ACC112 (cell line): ENCODE data around the gene KRTAP5-4.

Experiments used
- H2AFZ ChIP-seq: fragments of 200-600 bp; sonication (generic); one replicate; pipeline ENCODE4 v1.6.0; 2017; ENCODE audit warnings: antibody characterized with exemption, low read length; ENCODE audit not compliant: unreplicated experiment
- H3K27ac ChIP-seq: fragments of 200-600 bp; sonication (generic); 2 replicates; pipeline ENCODE4 v1.5.1; 2014; ENCODE audit warnings: low read depth, mild to moderate bottlenecking, antibody characterized with exemption, low read length, moderate library complexity
- H3K27me3 ChIP-seq: fragments of 200-600 bp; sonication (generic); 2 replicates; pipeline ENCODE4 v1.6.1; 2014; ENCODE audit warnings: mild to moderate bottlenecking, antibody characterized with exemption, low read length, moderate library complexity, mixed read lengths; ENCODE audit not compliant: insufficient read depth
- H3K36me3 ChIP-seq: fragments of 200-600 bp; sonication (generic); 2 replicates; pipeline ENCODE4 v1.6.1; 2016; ENCODE audit warnings: mild to moderate bottlenecking, antibody characterized with exemption, low read length, moderate library complexity, mixed read lengths; ENCODE audit not compliant: insufficient read depth
- H3K4me1 ChIP-seq: fragments of 200-600 bp; sonication (generic); one replicate; pipeline ENCODE4 v1.6.1; 2016; ENCODE audit warnings: low read length, mixed read lengths; ENCODE audit not compliant: insufficient read depth, unreplicated experiment, control insufficient read depth
- H3K4me3 ChIP-seq: fragments of 200-600 bp; sonication (generic); 2 replicates; pipeline ENCODE4 v1.5.1; 2014; ENCODE audit warnings: mild to moderate bottlenecking, low read depth, low read length
- H3K79me2 ChIP-seq: fragments of 200-600 bp; sonication (generic); one replicate; pipeline ENCODE4 v1.6.0; 2016; ENCODE audit warnings: low read length; ENCODE audit not compliant: control insufficient read depth, unreplicated experiment, insufficient read depth

Gene KRTAP5-4

GRCh38 chr11:1644601-1645356, 22.8 kb upstream of the KRTAP5-4 start:
- no peaks in the 10 kb centered on the region for H3K4me1 ChIP-seq
- H2AFZ ChIP-seq = no peak overlapping the region
- peaks cover 6% of the 10 kb centered on the region; the same call in 1 of the 2 replicates for H3K27me3 ChIP-seq
- H3K36me3 ChIP-seq = no peaks in the 10 kb centered on the region
- no peak overlapping the region for H3K4me3 ChIP-seq
- H3K27ac ChIP-seq = no peak overlapping the region
- H3K79me2 ChIP-seq = no peaks in the 10 kb centered on the region

GRCh38 chr11:1643146-1643690, 21.3 kb upstream of the KRTAP5-4 start:
- Histone ChIP-seq H2AFZ (no peak overlapping the region), H3K27ac (no peak overlapping the region), H3K36me3 (no peaks in the 10 kb centered on the region), H3K4me1 (no peaks in the 10 kb centered on the region), H3K4me3 (no peak overlapping the region), H3K27me3 (peaks cover 17% of the 10 kb centered on the region; the same call in 1 of the 2 replicates), H3K79me2 (no peaks in the 10 kb centered on the region)

DNA sequence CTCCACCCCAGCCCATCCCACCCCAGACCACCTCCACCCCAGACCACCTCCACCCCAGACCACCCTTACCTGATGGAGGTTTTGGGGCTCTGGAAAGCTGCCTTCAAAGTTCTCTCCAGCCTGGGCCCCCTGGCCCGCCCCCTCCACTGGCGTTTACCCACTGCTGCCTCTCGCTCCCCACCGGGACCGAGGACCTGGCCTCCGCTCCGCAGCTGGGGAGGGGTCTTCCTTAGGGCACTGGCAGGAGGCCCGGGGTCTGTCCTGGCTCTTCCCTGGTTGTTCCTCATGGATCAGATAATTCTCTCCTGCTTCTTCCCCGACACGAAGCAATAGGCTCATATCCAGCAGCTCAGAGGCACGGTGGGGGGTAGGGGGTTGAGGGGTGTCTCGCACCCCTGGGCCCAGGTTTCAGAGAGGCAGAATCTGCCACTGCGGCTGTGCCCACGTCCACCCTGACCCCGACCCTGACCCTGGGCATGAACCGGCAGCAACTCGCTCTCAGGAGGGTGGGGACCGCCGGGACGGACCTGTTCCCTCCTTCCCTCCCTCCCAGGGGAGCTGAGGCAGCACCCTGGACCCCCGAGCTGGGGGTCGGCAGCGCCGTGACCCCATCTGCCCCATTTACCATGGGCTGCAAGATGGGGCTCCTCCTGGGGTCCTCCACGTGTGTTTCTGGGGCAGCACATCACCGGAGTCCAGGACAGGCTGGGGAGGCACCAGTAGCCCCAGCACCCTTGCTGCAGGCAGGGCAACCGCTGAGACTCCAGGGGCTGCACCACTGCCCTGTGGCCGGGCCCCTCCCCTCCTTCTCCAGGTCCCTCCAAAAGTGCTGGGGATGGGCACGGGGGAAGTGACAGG, 20.6 kb upstream of the KRTAP5-4 start:
- Histone ChIP-seq H2AFZ (no peak overlapping the region), H3K36me3 (no peaks in the 10 kb centered on the region), H3K27me3 (peaks cover 20% of the 10 kb centered on the region; the same call in 1 of the 2 replicates), H3K4me1 (no peaks in the 10 kb centered on the region), H3K4me3 (no peak overlapping the region), H3K27ac (no peak overlapping the region), H3K79me2 (no peaks in the 10 kb centered on the region)

DNA sequence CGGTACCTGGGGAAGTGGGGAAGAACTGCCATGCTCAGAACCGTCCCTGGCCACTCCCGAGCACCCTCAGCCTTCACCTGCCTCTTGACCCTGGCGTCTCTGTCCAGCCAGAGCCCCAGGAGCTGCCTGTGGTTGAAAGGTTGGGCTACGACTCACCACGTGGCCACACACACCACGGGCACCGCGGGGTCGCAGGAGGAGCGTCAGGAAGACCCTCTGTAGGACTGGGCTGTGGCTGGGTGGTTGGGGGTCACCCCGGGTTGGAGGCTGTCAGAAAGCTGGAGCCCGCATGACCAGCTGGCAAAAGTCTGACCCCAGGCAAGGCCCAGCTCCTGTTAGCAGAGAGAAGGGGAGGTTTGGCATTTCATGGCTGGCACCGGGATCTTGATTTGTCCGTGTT, 19.2 kb upstream of the KRTAP5-4 start:
- Histone ChIP-seq H3K27me3 (peaks cover 28% of the 10 kb centered on the region), H2AFZ (no peak overlapping the region), H3K4me3 (no peak overlapping the region), H3K4me1 (no peaks in the 10 kb centered on the region), H3K27ac (no peak overlapping the region), H3K79me2 (no peaks in the 10 kb centered on the region), H3K36me3 (no peaks in the 10 kb centered on the region)

GRCh38 chr11:1640076-1640946, 18.4 kb upstream of the KRTAP5-4 start:
- no peak overlapping the region for H3K27ac ChIP-seq
- H2AFZ ChIP-seq = no peak overlapping the region
- no peak overlapping the region for H3K4me3 ChIP-seq
- no peaks in the 10 kb centered on the region for H3K36me3 ChIP-seq
- no peaks in the 10 kb centered on the region for H3K4me1 ChIP-seq
- H3K27me3 ChIP-seq = peaks cover 36% of the 10 kb centered on the region
- no peaks in the 10 kb centered on the region for H3K79me2 ChIP-seq

- H3K79me2 ChIP-seq = no peaks in the 10 kb centered on the region
- H3K36me3 ChIP-seq = no peaks in the 10 kb centered on the region
- no peak overlapping the region for H2AFZ ChIP-seq
- no peak overlapping the region for H3K27ac ChIP-seq
- peaks cover 35% of the 10 kb centered on the region for H3K27me3 ChIP-seq
- no peaks in the 10 kb centered on the region for H3K4me1 ChIP-seq
- no peak overlapping the region for H3K4me3 ChIP-seq
Measured at GRCh38 chr11:1639666-1640065, 17.7 kb upstream of the KRTAP5-4 start.

DNA sequence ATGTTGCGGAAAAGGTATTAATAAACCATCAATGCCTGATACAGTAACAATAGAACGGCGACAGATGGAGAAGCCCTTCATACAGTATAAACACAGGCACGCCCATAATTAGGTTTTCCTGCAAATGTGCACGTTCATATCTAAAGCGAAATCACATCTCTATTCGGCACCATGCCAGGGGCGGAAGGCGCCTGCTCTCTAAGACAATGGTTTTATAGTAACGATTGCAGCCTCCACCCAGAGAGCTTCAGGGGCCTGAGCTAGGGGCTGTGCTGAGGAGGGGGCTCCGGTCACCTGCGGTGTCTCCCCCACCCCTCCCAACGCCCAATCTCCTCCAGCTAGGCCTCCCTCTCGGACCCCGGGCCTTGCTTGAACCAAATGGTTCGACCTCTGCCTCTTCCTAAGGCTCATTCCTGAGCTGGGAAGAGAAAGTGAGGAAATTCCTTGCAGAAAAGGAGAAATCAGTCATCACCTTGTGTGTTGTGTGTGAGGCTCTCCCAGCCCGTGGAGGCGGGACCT, 17.2 kb upstream of the KRTAP5-4 start:
- H3K27me3 ChIP-seq = peaks cover 39% of the 10 kb centered on the region
- no peaks in the 10 kb centered on the region for H3K4me1 ChIP-seq
- no peak overlapping the region for H3K4me3 ChIP-seq
- H3K79me2 ChIP-seq = no peaks in the 10 kb centered on the region
- no peak overlapping the region for H3K27ac ChIP-seq
- no peaks in the 10 kb centered on the region for H3K36me3 ChIP-seq
- no peak overlapping the region for H2AFZ ChIP-seq

GRCh38 chr11:1638344-1638743, 16.4 kb upstream of the KRTAP5-4 start:
- Histone ChIP-seq H3K4me3 (no peak overlapping the region), H3K4me1 (no peaks in the 10 kb centered on the region), H2AFZ (no peak overlapping the region), H3K27ac (no peak overlapping the region), H3K36me3 (no peaks in the 10 kb centered on the region), H3K27me3 (peaks cover 46% of the 10 kb centered on the region), H3K79me2 (no peaks in the 10 kb centered on the region)

DNA sequence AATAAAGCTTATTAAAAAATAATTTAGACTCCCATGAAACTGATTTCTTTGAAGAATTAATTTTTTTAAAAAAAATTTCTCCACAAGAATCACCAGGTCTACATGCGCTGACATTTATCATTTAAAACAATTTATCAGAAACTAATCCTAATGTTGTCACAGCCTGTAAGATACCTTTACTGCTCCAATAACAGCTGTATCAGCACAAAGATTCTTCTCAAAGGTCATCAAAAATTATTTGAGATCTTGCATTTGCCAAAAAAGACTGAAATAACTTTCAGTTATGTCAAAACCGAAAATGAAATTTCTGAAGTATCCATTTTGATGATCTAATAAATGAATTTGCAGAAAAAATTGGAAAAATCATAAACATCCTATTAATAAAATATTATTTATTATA, 15.7 kb upstream of the KRTAP5-4 start:
- H2AFZ ChIP-seq = no peak overlapping the region
- no peak overlapping the region for H3K4me3 ChIP-seq
- H3K27me3 ChIP-seq = peaks cover 50% of the 10 kb centered on the region
- no peaks in the 10 kb centered on the region for H3K36me3 ChIP-seq
- H3K27ac ChIP-seq = no peak overlapping the region
- no peaks in the 10 kb centered on the region for H3K4me1 ChIP-seq
- H3K79me2 ChIP-seq = no peaks in the 10 kb centered on the region
